Subcutaneous adipose tissue (tissue), 4 donors: ENCODE measurements around the gene MFNG. TPM values are rescaled to one million over a fixed set of nuclear protein-coding genes. Genes with fewer than 3 reads are reported as not detected.

ENCODE experiments used
- total RNA-seq, 4 donors: library from RNA; depleted of rRNA; stranded (reverse); fragments of >200 nt; gene quantifications; one replicate each; pipeline ENCODE4 v1.1.0, GENCODE V29; 2016
- TF ChIP-seq, protein P1 (sequence below): fragments of 450-650 bp; IDR thresholded peaks from one replicate; pipeline ENCODE4 v1.5.1; 2016; ENCODE audit warnings: low read depth, mild to moderate bottlenecking, control low read depth, antibody characterized with exemption, moderate library complexity

The MFNG gene
- total RNA-seq, 4 donors from 2014 or later: 9.0 to 24.3 (median 17.3) TPM

DNA sequence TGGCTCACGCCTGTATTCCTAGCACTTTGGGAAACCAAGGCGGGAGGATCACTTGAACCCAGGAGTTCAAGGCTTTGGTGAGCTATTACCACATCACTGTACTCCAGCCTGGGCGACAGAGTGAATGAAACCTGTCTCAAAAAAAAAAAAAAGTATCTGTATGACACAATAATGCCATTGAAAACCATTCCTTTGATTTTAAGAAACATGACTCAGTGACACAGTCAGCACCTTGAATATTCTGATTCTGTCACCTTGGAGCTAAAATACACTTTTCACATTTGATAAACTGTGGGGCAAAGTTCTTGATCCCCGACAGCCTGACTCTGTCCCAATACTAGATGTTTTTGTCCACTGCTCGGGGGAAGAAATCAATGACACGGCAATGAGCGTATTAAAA, 42.2 kb downstream of the MFNG start:
- TF ChIP-seq, protein P1, sequence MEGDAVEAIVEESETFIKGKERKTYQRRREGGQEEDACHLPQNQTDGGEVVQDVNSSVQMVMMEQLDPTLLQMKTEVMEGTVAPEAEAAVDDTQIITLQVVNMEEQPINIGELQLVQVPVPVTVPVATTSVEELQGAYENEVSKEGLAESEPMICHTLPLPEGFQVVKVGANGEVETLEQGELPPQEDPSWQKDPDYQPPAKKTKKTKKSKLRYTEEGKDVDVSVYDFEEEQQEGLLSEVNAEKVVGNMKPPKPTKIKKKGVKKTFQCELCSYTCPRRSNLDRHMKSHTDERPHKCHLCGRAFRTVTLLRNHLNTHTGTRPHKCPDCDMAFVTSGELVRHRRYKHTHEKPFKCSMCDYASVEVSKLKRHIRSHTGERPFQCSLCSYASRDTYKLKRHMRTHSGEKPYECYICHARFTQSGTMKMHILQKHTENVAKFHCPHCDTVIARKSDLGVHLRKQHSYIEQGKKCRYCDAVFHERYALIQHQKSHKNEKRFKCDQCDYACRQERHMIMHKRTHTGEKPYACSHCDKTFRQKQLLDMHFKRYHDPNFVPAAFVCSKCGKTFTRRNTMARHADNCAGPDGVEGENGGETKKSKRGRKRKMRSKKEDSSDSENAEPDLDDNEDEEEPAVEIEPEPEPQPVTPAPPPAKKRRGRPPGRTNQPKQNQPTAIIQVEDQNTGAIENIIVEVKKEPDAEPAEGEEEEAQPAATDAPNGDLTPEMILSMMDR: no peak

DNA sequence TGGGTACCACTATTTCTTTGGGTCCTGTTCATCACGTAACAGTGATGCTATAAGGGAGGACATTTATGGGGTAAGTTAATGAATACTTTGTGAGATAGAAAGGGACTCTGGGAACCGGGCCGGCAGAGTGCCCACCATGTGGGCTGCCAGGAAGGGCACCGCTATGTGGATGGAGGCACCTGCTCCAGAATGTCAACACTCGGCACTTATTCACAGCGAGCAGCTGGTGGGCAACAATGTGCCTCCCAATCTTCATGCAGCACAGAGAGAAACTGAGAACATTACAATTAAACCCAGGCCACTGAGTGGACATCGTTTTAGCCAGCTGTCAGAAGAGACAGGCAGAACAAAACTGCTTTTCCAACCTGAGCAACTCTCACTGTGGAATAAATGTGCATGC, 43.1 kb downstream of the MFNG start:
- TF ChIP-seq, protein P1: no peak

DNA sequence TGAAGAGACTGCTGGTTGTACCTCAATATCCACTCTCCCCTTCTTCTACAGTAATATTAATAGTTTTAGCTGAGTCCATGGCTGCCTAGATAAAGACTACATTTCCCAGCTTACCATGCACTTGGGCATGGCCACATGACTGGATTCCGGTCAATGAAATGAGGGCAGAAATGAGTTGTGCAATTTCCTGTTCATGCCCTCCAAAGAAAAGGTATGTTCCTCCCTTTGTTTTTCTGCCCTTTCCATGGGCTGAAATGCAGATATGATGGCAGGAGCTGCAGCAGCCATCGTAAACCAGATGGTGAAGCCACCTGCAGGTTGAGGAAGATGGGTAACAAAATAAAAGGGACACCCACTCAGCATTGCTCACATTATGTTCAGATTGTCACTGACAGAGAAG, 43.6 kb downstream of the MFNG start:
- TF ChIP-seq, protein P1: no peak

DNA sequence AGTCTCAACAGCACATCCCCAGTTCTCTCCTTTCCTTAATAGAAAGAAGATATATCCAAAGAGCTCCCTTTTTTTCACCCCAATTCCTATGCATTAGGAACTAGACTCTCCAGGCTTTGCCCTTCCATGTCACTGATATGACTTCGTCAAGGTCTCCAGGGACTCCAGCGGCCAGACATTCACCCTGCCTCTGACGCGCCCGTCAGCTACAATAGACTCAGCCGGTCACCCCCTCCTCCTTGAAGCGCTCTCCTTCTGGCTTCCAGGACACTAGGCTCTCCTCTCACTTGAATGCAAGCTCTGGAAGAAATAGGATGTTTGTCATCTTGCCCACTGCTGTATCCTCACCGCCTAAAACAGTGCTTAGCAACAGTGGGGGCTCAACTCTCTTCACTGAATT, 44.0 kb downstream of the MFNG start:
- TF ChIP-seq, protein P1: no peak

DNA sequence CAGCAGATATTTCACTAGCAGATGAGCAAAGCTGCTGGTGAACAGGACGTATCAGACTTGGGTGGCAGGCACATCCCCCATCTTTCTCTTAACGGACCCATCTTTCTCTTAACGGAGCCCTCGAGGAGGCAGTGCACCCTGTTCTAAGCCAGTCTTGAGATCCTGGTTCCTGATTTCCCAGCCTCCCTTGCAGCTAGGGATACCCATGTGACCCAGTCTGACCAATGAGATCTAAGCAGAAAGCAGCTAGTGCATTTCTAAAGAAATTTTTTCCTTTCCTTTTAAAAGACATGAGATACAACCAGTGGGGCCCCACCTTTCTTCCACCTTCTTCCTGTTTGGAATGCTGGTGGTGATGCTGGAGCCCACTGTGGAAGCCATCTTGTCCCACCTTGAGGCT, 45.3 kb downstream of the MFNG start:
- TF ChIP-seq, protein P1: no peak

DNA sequence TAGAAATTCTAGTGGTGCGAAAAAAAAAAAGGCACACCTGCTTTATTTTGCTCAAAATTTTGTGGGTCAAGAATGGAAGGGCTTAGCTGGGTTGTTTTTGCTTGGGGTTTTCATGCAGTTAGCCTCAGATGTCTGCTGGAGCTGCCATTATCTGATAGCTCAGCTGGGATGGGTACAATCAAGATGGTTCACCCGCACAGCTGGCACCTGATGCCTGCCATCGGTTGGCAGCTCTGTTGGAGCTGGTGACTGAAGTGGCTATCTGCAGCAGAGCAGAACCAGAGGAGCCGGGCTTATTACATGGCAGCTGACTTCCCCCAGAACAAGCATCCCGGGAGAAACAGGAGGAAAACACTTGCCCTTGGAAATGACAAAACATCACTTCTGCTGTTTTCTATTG, 46.8 kb downstream of the MFNG start:
- TF ChIP-seq, protein P1: no peak

DNA sequence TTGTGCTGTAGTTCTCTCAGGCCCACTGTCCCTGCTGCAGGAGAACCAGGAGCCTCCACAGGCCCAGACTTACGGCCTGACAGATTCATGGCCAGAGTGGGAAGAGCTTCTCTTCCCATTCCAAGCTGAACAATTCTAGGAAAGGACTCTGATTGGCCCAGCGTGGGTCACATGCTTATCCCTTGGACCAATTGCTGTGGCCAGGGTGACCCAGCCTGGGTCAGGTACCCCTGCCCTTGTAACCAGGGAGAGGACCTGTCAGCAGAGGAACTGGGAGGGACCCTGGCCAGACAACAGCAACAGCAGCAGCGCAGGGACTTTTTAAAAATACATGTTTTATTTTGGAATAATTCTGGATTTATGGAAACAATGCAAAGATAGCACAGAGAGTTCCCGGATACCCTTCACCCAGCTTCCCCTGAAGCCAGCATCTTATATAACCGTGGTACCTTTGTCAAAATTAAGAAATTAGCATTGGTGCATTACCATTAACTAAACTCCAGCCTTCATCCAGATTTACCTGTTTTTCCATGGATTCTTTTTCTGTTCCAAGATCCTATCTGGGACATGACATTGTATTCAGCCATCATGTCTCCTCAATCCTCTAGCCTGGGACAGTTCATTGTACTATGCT, 50.1 kb downstream of the MFNG start:
- TF ChIP-seq, protein P1: no peak
